DOHH2 (cell line): Measurements from ENCODE around the gene KCNQ1.

Experiments used
- CTCF ChIP-seq: fragments of 200-600 bp; sonication (generic); IDR thresholded peaks from one replicate; pipeline ENCODE4 v1.5.1; 2014; ENCODE audit warnings: antibody characterized with exemption, mild to moderate bottlenecking, low read depth, low read length; ENCODE audit not compliant: poor library complexity, severe bottlenecking
- EZH2phosphoT487 ChIP-seq: fragments of 200-600 bp; sonication (generic); IDR thresholded peaks from 2 replicates; pipeline ENCODE4 v1.6.1; 2017; ENCODE audit warnings: borderline replicate concordance, mild to moderate bottlenecking, antibody characterized with exemption, low read length, moderate library complexity, mixed read lengths

DNA sequence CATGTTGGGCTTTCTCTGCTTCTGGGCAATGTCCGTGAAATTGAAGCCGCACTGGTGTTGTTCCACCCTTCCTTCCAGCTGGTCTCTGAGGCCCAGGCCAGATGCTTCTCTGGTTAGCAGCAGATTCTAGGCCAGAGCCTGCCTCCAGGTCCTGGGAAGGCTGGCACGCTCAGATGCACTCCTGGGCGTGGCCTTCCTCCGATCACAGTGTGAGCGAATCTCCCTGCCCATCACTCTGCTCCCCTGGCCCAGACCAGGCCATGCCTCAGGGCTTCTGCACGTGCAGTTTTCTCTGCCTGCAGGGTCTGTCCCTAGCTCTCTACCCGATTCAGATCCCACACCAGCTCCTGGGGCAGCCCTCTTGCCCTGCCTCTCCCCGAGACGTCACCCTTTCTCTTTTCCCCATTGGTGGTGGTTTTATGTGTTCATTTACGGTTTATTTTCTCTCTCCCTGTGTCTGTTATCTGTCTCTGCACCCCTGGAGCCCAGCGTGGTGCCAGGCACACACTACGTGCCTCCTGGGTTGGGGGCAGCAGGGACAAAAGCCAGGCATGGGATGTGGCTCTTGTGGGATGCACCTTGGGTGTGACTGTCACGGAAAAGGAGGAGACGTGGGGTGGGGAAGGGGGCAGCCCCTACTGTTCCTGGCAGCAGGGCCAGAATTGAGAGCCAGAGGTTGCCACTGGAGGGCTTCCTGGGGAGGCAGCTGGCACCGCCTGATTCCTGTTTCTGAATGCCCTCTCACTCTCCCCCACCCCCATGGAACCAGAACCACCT, 66.0 kb downstream of the KCNQ1 start:
- TF ChIP-seq EZH2phosphoT487 (no peak), CTCF (no peak)
